ENCODE measurements around the gene INCENP.

- TF ChIP-seq, protein P1, sequence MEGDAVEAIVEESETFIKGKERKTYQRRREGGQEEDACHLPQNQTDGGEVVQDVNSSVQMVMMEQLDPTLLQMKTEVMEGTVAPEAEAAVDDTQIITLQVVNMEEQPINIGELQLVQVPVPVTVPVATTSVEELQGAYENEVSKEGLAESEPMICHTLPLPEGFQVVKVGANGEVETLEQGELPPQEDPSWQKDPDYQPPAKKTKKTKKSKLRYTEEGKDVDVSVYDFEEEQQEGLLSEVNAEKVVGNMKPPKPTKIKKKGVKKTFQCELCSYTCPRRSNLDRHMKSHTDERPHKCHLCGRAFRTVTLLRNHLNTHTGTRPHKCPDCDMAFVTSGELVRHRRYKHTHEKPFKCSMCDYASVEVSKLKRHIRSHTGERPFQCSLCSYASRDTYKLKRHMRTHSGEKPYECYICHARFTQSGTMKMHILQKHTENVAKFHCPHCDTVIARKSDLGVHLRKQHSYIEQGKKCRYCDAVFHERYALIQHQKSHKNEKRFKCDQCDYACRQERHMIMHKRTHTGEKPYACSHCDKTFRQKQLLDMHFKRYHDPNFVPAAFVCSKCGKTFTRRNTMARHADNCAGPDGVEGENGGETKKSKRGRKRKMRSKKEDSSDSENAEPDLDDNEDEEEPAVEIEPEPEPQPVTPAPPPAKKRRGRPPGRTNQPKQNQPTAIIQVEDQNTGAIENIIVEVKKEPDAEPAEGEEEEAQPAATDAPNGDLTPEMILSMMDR (IDR thresholded peaks at IDR 0.05): no peak
- TF ChIP-seq POLR2A (IDR thresholded peaks at IDR 0.05): no peak
Measured at GRCh38 chr11:62115085-62115694, 8.6 kb upstream of the INCENP start.

Measured in right lobe of liver (tissue), 4 donors.